ENCODE results near the gene CARMIL3.
"Not testable (repeated sequence)": the region's sequence is repeated elsewhere in the genome, so short reads cannot be mapped to it uniquely, and the experiment has no call there.

CARMIL3 gene

GRCh38 chr14:24038686-24039085 is 13.1 kb upstream of the CARMIL3 start (continued):
- TF ChIP-seq PATZ1 (CRISPR knock-in tag; IDR thresholded peaks at IDR 0.05; ENCODE audit: borderline replicate concordance) (no peak), ZFP3 (CRISPR knock-in tag; IDR thresholded peaks at IDR 0.05) (no peak)

GRCh38 chr14:24040692-24041091 is 11.1 kb upstream of the CARMIL3 start:
- no peak for TF ChIP-seq CSRNP3 (CRISPR knock-in tag; IDR thresholded peaks at IDR 0.05)
- no peak for ATAC-seq

- no peak for TF ChIP-seq SNAI2 (CRISPR knock-in tag; IDR thresholded peaks at IDR 0.05)
- TF ChIP-seq ZFP30 (CRISPR knock-in tag; IDR thresholded peaks at IDR 0.05) = no peak
- no peak for TF ChIP-seq BACH2 (CRISPR knock-in tag; IDR thresholded peaks at IDR 0.05; ENCODE audit: borderline replicate concordance)
- no peak for TF ChIP-seq CSRNP3 (CRISPR knock-in tag; IDR thresholded peaks at IDR 0.05)
- no peak for TF ChIP-seq ESRRG (CRISPR knock-in tag; IDR thresholded peaks at IDR 0.05)
- TF ChIP-seq TSHZ2 (CRISPR knock-in tag; IDR thresholded peaks at IDR 0.05) = no peak
- no peak for TF ChIP-seq CSDC2 (CRISPR knock-in tag; IDR thresholded peaks at IDR 0.05)
- no peak for TF ChIP-seq TCF4 (CRISPR knock-in tag; IDR thresholded peaks at IDR 0.05; ENCODE audit: borderline replicate concordance)
- no peak for TF ChIP-seq ZNF565 (CRISPR knock-in tag; conservative IDR thresholded peaks at IDR 0.05; ENCODE audit: low read depth)
- TF ChIP-seq ZC3H10 (CRISPR knock-in tag; IDR thresholded peaks at IDR 0.05) = no peak
- TF ChIP-seq ZNF70 (CRISPR knock-in tag; IDR thresholded peaks at IDR 0.05) = no peak
- no peak for TF ChIP-seq PPARA (CRISPR knock-in tag; IDR thresholded peaks at IDR 0.05; ENCODE audit: borderline replicate concordance)
- no peak for TF ChIP-seq ZNF8 (CRISPR knock-in tag; IDR thresholded peaks at IDR 0.05)
- no peak for TF ChIP-seq ARNTL (CRISPR knock-in tag; IDR thresholded peaks at IDR 0.05; ENCODE audit: borderline replicate concordance, low read depth)
- TF ChIP-seq ISL1 (CRISPR knock-in tag; IDR thresholded peaks at IDR 0.05) = no peak
- TF ChIP-seq RARB (CRISPR knock-in tag; IDR thresholded peaks at IDR 0.05) = no peak
- TF ChIP-seq POU6F1 (CRISPR knock-in tag; IDR thresholded peaks at IDR 0.05; ENCODE audit: borderline replicate concordance, low read depth) = no peak
- no peak for TF ChIP-seq OSR1 (CRISPR knock-in tag; IDR thresholded peaks at IDR 0.05)
- no peak for ATAC-seq
Measured at GRCh38 chr14:24042746-24043145, 9.1 kb upstream of the CARMIL3 start.

GRCh38 chr14:24049002-24049401 is 2.8 kb upstream of the CARMIL3 start:
- ATAC-seq = not testable (repeated sequence)

- not testable (repeated sequence) for ATAC-seq
Measured at GRCh38 chr14:24050753-24051152, 1.1 kb upstream of the CARMIL3 start.

Measured in SK-N-SH treated with all-trans-retinoic acid at 6 μM for 48 hours (cell line).